Natural killer cell (primary cell): ENCODE measurements around the gene TARS3. TPM values are rescaled to one million over a fixed set of nuclear protein-coding genes. Genes with fewer than 3 reads are reported as not detected.

Experiments
- ATAC-seq, 3 donors: fragments of 150-1000 bp in 2 of 3; fragments of 200-7000 bp in 1 of 3; cut with Tn5 transposase; 1 replicate in 1 of 3; 2 replicates in 2 of 3; pipeline ENCODE4 v1.10.0; 2021; ENCODE audit warnings: mild to moderate bottlenecking in 2 of 3, moderate library complexity in 2 of 3
- DNase-seq, 2 donors: peaks; one replicate each; pipeline versions ENCODE4 v3.0.0 to v3.0.0-alpha.2; 2013 to 2021; ENCODE audit warnings: mixed read lengths in 1 of 2
- H3K27ac ChIP-seq: one replicate; pipeline ENCODE4 v1.5.1; 2013; ENCODE audit warnings: mild to moderate bottlenecking, low read length
- H3K27me3 ChIP-seq: one replicate; pipeline ENCODE4 v1.6.1; 2013; ENCODE audit warnings: low read length; ENCODE audit not compliant: control insufficient read depth, insufficient read depth
- H3K36me3 ChIP-seq: one replicate; pipeline ENCODE4 v1.6.1; 2013; ENCODE audit warnings: low read length; ENCODE audit not compliant: control insufficient read depth, insufficient read depth
- H3K4me1 ChIP-seq: one replicate; pipeline ENCODE4 v1.6.1; 2013; ENCODE audit warnings: low read length; ENCODE audit not compliant: control insufficient read depth, insufficient read depth
- H3K4me3 ChIP-seq: one replicate; pipeline ENCODE4 v1.5.1; 2013; ENCODE audit warnings: low read length
- H3K9me3 ChIP-seq: one replicate; pipeline ENCODE4 v1.6.1; 2013; ENCODE audit warnings: low read length; ENCODE audit not compliant: control insufficient read depth, insufficient read depth
- H3K27ac Mint-ChIP-seq, 2 donors: one replicate each; pipeline ENCODE4 v1.8.0; 2022; ENCODE audit warnings: mild to moderate bottlenecking in 2 of 2, mixed read lengths in 2 of 2, moderate library complexity in 1 of 2
- H3K27me3 Mint-ChIP-seq, 2 donors: one replicate each; pipeline ENCODE4 v1.8.0; 2022; ENCODE audit warnings: low read depth in 2 of 2, mixed read lengths in 2 of 2
- H3K36me3 Mint-ChIP-seq: one replicate; pipeline ENCODE4 v1.8.0; 2022; ENCODE audit warnings: mixed read lengths
- H3K4me1 Mint-ChIP-seq, 2 donors: one replicate each; pipeline ENCODE4 v1.8.0; 2022; ENCODE audit warnings: mixed read lengths in 2 of 2
- H3K4me3 Mint-ChIP-seq: one replicate; pipeline ENCODE4 v1.8.0; 2022; ENCODE audit warnings: mild to moderate bottlenecking, moderate library complexity, mixed read lengths
- H3K9me3 Mint-ChIP-seq, 2 donors: one replicate each; pipeline ENCODE4 v1.8.0; 2022; ENCODE audit warnings: mixed read lengths in 2 of 2
- WGBS: methylation state at CpG from one replicate; pipeline ENCODE4 v1.1.7; 2013; ENCODE audit warnings: missing lambda C conversion rate; ENCODE audit not compliant: insufficient coverage; 5-methylcytosine and 5-hydroxymethylcytosine counted together
- intact Hi-C: fragments of 100-400 bp; cut with micrococcal nuclease; formaldehyde crosslinking; loops from one replicate; pipeline ENCODE4 v1.14.2; 2022
- total RNA-seq, 4 donors: library from RNA; stranded (reverse); fragments of 120-200 nt in 1 of 4; gene quantifications; one replicate each; pipeline versions ENCODE4 v1.2.3 to v1.2.4, GENCODE V29; 2013 to 2022
- TF ChIP-seq, protein P1 (sequence below): fragments of 200-600 bp; IDR thresholded peaks from one replicate; pipeline ENCODE4 v1.8.0; 2022; ENCODE audit warnings: antibody characterized with exemption

TARS3 gene
- total RNA-seq, 3 donors from 2014 or later (not counting 1 experiment from before 2014, with no cell fraction given): 11.6 to 20.5 (median 12.1) TPM

DNA sequence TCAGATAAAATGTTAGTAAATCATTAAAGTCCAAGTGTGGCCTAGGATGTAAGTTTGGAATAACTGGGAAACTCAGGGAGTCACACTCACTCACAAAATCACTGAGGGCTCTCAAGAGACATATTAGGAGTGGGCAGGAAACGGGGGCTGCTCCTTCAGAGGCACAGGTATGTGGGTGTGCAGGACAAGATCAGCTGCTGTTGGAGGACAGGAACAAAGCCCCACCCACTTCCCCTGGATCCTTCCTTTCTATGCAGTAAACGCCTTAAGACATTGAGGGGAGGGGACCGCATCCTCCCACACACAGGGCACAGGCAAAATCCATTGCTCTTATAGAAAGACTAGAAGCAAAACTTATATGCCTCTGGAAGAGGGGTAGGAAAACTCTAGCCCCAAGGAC is 102.3 kb downstream of the TARS3 start:
- Histone ChIP-seq H3K27me3 (no peaks in the 10 kb centered on the region), H3K36me3 (no peaks in the 10 kb centered on the region), H3K4me1 (no peaks in the 10 kb centered on the region), H3K27ac (no peak overlapping the region), H3K4me3 (no peak overlapping the region), H3K9me3 (no peaks in the 10 kb centered on the region)
- ATAC-seq: no peak
- Mint-ChIP-seq H3K27me3 (no peaks in the 10 kb centered on the region), H3K9me3 (no peaks in the 10 kb centered on the region), H3K27ac (no peak overlapping the region), H3K4me3 (no peak overlapping the region), H3K4me1 (peaks cover 15 to 24% of the 10 kb centered on the region in 2 donors), H3K36me3 (peaks cover 8% of the 10 kb centered on the region)
- no CpG with 5 or more reads among the region's 3 CpGs for WGBS
- TF ChIP-seq, protein P1, sequence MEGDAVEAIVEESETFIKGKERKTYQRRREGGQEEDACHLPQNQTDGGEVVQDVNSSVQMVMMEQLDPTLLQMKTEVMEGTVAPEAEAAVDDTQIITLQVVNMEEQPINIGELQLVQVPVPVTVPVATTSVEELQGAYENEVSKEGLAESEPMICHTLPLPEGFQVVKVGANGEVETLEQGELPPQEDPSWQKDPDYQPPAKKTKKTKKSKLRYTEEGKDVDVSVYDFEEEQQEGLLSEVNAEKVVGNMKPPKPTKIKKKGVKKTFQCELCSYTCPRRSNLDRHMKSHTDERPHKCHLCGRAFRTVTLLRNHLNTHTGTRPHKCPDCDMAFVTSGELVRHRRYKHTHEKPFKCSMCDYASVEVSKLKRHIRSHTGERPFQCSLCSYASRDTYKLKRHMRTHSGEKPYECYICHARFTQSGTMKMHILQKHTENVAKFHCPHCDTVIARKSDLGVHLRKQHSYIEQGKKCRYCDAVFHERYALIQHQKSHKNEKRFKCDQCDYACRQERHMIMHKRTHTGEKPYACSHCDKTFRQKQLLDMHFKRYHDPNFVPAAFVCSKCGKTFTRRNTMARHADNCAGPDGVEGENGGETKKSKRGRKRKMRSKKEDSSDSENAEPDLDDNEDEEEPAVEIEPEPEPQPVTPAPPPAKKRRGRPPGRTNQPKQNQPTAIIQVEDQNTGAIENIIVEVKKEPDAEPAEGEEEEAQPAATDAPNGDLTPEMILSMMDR: no peak
- intact Hi-C loops: no loop called here
- DNase-seq: no peak

DNA sequence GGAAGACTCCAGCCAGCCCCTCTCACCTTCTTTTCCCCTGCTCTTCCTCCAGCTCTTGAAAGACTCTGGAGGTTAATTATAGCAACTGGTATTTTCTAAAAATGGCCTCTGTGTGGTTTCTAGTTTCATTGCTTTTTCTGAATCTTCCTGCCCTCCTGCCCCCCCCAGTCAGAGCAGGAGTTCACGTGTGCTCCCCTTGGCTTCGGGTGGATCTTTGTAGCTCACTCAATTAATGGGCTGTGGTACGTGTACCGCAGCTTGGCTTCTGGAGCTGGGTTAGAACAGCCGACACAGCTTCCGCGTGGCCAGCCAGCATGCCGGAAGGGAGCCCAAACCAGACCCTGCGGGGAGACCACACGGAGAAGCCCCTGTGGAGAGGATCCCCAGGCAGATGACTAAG is 103.6 kb downstream of the TARS3 start:
- H3K4me3 ChIP-seq: no peak overlapping the region
- no peaks in the 10 kb centered on the region for H3K27me3 Mint-ChIP-seq
- ATAC-seq (no peak), DNase-seq (no peak)
- H3K27me3 ChIP-seq: no peaks in the 10 kb centered on the region
- TF ChIP-seq, protein P1: no peak
- no peak overlapping the region for H3K27ac Mint-ChIP-seq
- H3K36me3 ChIP-seq: no peaks in the 10 kb centered on the region
- peaks cover 19% of the 10 kb centered on the region in 2 donors for H3K4me1 Mint-ChIP-seq
- no peak overlapping the region for H3K4me3 Mint-ChIP-seq
- H3K4me1 ChIP-seq: no peaks in the 10 kb centered on the region
- intact Hi-C loops: no loop called here
- no peaks in the 10 kb centered on the region for H3K9me3 Mint-ChIP-seq
- WGBS: 71% methylated on average over 10 of the region's 10 CpGs
- H3K27ac ChIP-seq: no peak overlapping the region
- H3K36me3 Mint-ChIP-seq: peaks cover 10% of the 10 kb centered on the region
- no peaks in the 10 kb centered on the region for H3K9me3 ChIP-seq

DNA sequence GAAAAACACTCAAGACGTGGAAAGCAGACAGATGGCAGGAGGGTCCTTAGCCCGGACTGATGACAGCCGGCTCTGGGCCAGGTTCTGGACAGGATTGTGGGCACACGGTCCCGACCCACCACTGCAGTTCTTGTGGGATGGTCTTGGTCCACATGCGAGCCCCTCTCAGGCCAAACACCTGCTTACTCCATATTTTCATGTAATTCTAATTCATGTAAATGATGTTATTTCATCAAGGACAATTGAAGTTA is 104.7 kb downstream of the TARS3 start:
- DNase-seq: no peak

More for the DNA sequence above, 104.7 kb downstream of the TARS3 start:
- Histone ChIP-seq H3K27me3 (no peaks in the 10 kb centered on the region), H3K4me3 (no peak overlapping the region), H3K27ac (no peak overlapping the region), H3K9me3 (no peaks in the 10 kb centered on the region), H3K4me1 (no peaks in the 10 kb centered on the region), H3K36me3 (no peaks in the 10 kb centered on the region)
- H3K9me3 Mint-ChIP-seq: no peaks in the 10 kb centered on the region
- H3K36me3 Mint-ChIP-seq: peaks cover 10% of the 10 kb centered on the region
- peaks cover 19% of the 10 kb centered on the region in 2 donors for H3K4me1 Mint-ChIP-seq
- no peak for ATAC-seq
- intact Hi-C loops: no loop called here
- no peak overlapping the region for H3K27ac Mint-ChIP-seq
- no peaks in the 10 kb centered on the region for H3K27me3 Mint-ChIP-seq
- H3K4me3 Mint-ChIP-seq: no peak overlapping the region
- WGBS: 93% methylated on average over 6 of the region's 6 CpGs
- TF ChIP-seq, protein P1: no peak
